ENCODE measurements around the gene CCDC93. TPM values are rescaled to one million over a fixed set of nuclear protein-coding genes. Genes with fewer than 3 reads are reported as not detected.

Gene CCDC93
- total RNA-seq, 2 donors from 2014 or later = 11.0 to 21.7 TPM

DNA sequence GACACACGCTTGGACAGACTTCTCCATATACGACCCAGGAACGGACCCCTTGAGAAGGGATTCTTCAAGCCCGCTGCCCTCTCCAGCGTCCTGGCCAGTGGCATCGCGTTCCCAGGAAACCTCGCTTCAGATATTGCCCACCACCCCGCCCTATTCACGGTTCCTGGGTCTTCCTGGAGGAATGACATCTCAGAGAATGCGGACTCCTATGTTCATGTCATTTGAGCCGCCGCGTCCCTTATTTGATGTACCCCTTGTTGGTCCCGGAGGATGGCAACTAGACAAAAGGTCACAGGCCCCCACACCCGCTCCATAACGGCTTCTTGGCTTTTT, 588 bp upstream of the CCDC93 start:
- no peaks in the 10 kb centered on the region for H3K27me3 ChIP-seq (replicated peaks; ENCODE audit: insufficient read depth)
- ATAC-seq (ENCODE audit: insufficient number of reproducible peaks, low FRiP score, low read depth) (no peak), DNase-seq (ENCODE audit: low spot score) (no peak)
- H3K4me3 ChIP-seq = peak overlapping the region; percentile 85
- TF ChIP-seq, protein P1, sequence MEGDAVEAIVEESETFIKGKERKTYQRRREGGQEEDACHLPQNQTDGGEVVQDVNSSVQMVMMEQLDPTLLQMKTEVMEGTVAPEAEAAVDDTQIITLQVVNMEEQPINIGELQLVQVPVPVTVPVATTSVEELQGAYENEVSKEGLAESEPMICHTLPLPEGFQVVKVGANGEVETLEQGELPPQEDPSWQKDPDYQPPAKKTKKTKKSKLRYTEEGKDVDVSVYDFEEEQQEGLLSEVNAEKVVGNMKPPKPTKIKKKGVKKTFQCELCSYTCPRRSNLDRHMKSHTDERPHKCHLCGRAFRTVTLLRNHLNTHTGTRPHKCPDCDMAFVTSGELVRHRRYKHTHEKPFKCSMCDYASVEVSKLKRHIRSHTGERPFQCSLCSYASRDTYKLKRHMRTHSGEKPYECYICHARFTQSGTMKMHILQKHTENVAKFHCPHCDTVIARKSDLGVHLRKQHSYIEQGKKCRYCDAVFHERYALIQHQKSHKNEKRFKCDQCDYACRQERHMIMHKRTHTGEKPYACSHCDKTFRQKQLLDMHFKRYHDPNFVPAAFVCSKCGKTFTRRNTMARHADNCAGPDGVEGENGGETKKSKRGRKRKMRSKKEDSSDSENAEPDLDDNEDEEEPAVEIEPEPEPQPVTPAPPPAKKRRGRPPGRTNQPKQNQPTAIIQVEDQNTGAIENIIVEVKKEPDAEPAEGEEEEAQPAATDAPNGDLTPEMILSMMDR (IDR thresholded peaks at IDR 0.05) = no peak
- H3K27ac ChIP-seq = no peak overlapping the region
- peaks cover 5 to 18% of the 10 kb centered on the region in 2 donors for H3K4me1 ChIP-seq (ENCODE audit: control insufficient read depth in 1 of 2, low read depth in 2 of 2)
- no peaks in the 10 kb centered on the region for H3K9me3 ChIP-seq
- no peaks in the 10 kb centered on the region for H3K36me3 ChIP-seq

DNA sequence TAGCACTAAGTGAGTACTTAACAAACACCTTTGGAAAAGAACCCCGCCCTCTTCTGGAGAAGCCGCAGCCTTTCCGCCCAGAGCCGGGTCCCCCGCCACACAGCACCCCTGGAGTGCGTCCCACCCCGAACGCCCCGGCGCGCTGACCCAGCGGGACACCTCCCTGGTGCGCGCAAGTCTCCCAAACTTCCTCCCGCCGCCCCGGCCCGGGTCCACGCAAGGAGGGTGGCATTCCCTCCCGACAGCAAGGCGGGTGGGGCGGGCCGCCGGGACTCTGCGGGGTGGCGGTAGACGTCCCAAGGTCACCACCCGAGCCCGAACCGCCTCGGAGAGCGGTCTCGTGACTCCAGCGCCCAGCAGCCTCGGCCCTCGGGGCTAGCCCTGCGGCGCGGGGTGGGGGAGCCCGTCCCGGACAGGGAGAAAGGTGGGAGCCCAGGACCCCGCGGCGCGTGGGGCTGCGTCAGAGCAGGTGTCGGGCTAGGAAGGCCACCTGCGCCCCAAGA, 598 bp downstream of the CCDC93 start:
- peak overlapping the region; percentile 85 for H3K4me3 ChIP-seq
- peak overlapping the region; percentile 70 for H3K27ac ChIP-seq
- H3K36me3 ChIP-seq = no peaks in the 10 kb centered on the region
- no peaks in the 10 kb centered on the region for H3K9me3 ChIP-seq
- DNase-seq (ENCODE audit: low spot score) (no peak), ATAC-seq (ENCODE audit: insufficient number of reproducible peaks, low FRiP score, low read depth) (no peak)
- H3K27me3 ChIP-seq (replicated peaks; ENCODE audit: insufficient read depth) = no peaks in the 10 kb centered on the region
- TF ChIP-seq, protein P1 (IDR thresholded peaks at IDR 0.05) = no peak
- H3K4me1 ChIP-seq (ENCODE audit: control insufficient read depth in 1 of 2, low read depth in 2 of 2) = peaks cover 5 to 18% of the 10 kb centered on the region in 2 donors

DNA sequence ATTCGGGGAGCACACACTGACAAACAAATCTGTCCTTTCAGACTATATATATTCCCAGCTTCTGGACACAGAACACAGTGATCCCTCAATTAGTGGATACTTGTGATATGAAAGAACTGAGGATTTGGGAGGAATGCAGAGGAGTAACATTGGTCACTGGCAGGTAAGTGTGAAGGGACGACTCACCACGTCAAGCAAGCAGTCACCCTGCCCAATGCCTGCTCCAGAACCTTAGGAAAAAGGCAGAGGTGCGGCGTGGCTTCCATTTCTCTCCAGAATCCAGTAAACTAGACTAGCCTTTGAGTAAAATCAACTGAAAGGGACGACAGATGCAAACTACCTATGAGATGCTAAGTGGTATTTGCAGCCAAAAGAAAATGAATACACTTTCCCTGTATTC, 1.1 kb downstream of the CCDC93 start:
- no peak for ATAC-seq (ENCODE audit: insufficient number of reproducible peaks, low FRiP score, low read depth)
- TF ChIP-seq, protein P1 (IDR thresholded peaks at IDR 0.05) = no peak
- no peak overlapping the region for H3K27ac ChIP-seq

DNA sequence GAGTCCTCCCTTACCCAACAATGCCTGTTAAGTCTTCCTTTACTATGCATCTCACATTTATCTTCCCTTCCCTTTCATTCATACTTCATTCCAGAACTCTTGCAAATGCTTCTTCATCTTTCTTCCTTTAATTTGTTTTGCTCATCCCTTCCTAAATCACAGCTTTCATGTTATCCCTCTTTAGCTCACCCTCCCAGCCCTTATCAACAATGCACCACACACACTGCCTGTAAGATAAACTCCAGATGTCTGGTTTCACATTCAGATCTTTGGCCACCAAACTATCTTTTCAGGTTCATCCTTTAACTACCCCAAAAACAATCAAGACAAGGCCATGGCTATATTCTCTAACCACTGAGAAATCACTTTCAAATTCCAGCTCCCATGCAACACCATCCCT, 3.4 kb downstream of the CCDC93 start:
- ATAC-seq (ENCODE audit: insufficient number of reproducible peaks, low FRiP score, low read depth) (no peak), DNase-seq (ENCODE audit: low spot score) (no peak)
- Histone ChIP-seq H3K4me3 (no peak overlapping the region), H3K9me3 (no peaks in the 10 kb centered on the region), H3K27ac (no peak overlapping the region), H3K36me3 (peaks cover 24% of the 10 kb centered on the region), H3K27me3 (replicated peaks; ENCODE audit: insufficient read depth) (no peaks in the 10 kb centered on the region), H3K4me1 (ENCODE audit: control insufficient read depth in 1 of 2, low read depth in 2 of 2) (peaks cover 5 to 18% of the 10 kb centered on the region in 2 donors)
- TF ChIP-seq, protein P1 (IDR thresholded peaks at IDR 0.05) = no peak

More for the DNA sequence above, 1.1 kb downstream of the CCDC93 start:
- Histone ChIP-seq H3K9me3 (no peaks in the 10 kb centered on the region), H3K4me1 (ENCODE audit: control insufficient read depth in 1 of 2, low read depth in 2 of 2) (peaks cover 5 to 18% of the 10 kb centered on the region in 2 donors), H3K27me3 (replicated peaks; ENCODE audit: insufficient read depth) (no peaks in the 10 kb centered on the region), H3K36me3 (peaks cover 4% of the 10 kb centered on the region), H3K4me3 (peak overlapping the region; percentile 85)
- DNase-seq (ENCODE audit: low spot score) = no peak

DNA sequence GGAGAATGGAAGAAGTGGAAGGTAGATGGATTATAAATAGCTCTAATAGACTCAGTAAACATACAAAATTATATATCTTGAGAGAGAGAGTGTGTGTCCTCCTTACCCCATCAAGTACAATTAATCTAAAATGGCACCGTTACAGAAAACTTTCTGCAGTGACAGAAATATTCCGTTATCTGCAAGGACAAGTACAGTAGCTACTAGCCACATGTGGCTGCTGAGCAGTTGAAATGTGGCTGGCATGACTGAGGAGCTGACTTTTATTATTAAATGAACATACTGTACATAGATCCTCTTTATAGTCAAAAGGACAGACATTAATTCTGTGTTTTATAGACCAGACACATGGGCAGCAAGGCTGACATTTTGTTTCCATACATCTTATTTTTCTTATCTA, 7.0 kb downstream of the CCDC93 start:
- ATAC-seq (ENCODE audit: insufficient number of reproducible peaks, low FRiP score, low read depth) (no peak), DNase-seq (ENCODE audit: low spot score) (no peak)
- peaks cover 0 to 6% of the 10 kb centered on the region in 2 donors for H3K4me1 ChIP-seq (ENCODE audit: control insufficient read depth in 1 of 2, low read depth in 2 of 2)
- H3K9me3 ChIP-seq = no peaks in the 10 kb centered on the region
- no peak overlapping the region for H3K4me3 ChIP-seq
- TF ChIP-seq, protein P1 (IDR thresholded peaks at IDR 0.05) = no peak
- no peak overlapping the region for H3K27ac ChIP-seq
- H3K27me3 ChIP-seq (replicated peaks; ENCODE audit: insufficient read depth) = no peaks in the 10 kb centered on the region
- H3K36me3 ChIP-seq = peaks cover 26% of the 10 kb centered on the region
